GM10266 (cell line): ENCODE measurements around the gene TMEM60.
A peak's percentile ranks its signal among the peaks of the same experiment; 100 is the strongest.

Experiments
- DNase-seq: peaks from one replicate; pipeline ENCODE4 v3.0.0; 2012; ENCODE audit errors: extremely low spot score
- CTCF ChIP-seq: IDR thresholded peaks from 2 replicates; pipeline ENCODE4 v1.5.1; 2012; ENCODE audit warnings: mild to moderate bottlenecking, low read depth; ENCODE audit not compliant: control insufficient read depth, insufficient read depth; ENCODE audit errors: missing control alignments

The TMEM60 gene

GRCh38 chr7:77759294-77759889 is 38.8 kb downstream of the TMEM60 start:
- TF ChIP-seq CTCF, result peak; percentile 67
- DNase-seq, result peak; percentile 21

- no peak for TF ChIP-seq CTCF
- DNase-seq, result peak; percentile 44
Measured at GRCh38 chr7:77757589-77757988, 40.6 kb downstream of the TMEM60 start.

GRCh38 chr7:77753173-77753572 is 45.1 kb downstream of the TMEM60 start:
- no peak for TF ChIP-seq CTCF
- no peak for DNase-seq

GRCh38 chr7:77752016-77752415 is 46.2 kb downstream of the TMEM60 start:
- TF ChIP-seq CTCF, result no peak
- no peak for DNase-seq

GRCh38 chr7:77747718-77748117 is 50.5 kb downstream of the TMEM60 start:
- DNase-seq, result no peak
- no peak for TF ChIP-seq CTCF

GRCh38 chr7:77747178-77747577 is 51.1 kb downstream of the TMEM60 start:
- no peak for TF ChIP-seq CTCF
- DNase-seq, result no peak

GRCh38 chr7:77746824-77747165 is 51.4 kb downstream of the TMEM60 start:
- no peak for TF ChIP-seq CTCF
- no peak for DNase-seq
